Gastroesophageal sphincter (tissue), 3 donors: ENCODE measurements around the gene HSPBAP1.

Source experiments
- POLR2AphosphoS5 ChIP-seq: sonication (generic); formaldehyde crosslinking; IDR thresholded peaks from one replicate; pipeline ENCODE4 v1.6.1; 2017; ENCODE audit warnings: antibody characterized with exemption
- TF ChIP-seq, protein P1 (sequence below), 4 experiments: fragments of 200-600 bp in 2 of 4; fragments of 450-650 bp in 2 of 4; sonication (generic) in 1 of 4; IDR thresholded peaks; one replicate each; pipeline ENCODE4 v1.5.1; 2017 to 2019; ENCODE audit warnings: antibody characterized with exemption in 4 of 4, mild to moderate bottlenecking in 2 of 4, moderate library complexity in 2 of 4

DNA sequence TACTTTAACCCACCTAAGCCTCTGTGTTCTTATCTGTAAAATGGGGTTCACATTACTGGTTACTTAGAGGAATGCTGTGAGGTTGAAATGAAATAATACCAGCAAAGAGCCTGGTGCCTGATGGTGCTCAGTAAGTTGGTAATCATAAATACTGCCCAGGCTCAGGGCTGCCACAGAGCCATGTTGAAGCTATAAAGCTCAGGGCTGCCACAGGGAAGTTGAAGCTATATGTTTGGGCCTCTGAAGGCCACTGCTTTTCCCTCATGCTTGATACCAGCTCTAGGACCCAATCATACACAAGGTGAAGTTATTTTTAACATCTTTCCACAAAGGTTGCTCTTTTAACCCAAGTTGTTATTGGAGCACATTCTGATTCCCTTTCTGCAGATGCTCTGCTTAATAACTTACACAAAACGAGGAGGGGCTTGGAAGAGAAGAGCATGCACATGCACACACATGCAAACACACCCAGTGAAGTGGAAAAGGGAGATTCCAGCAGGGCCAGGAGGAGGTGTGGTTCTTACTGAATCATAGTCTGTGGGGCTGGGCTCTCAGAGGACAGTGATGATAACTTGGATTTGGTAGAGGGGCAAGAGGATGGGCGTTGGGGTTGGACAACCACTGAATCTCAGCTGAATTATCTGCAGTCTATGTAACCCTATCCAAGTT is 95.5 kb downstream of the HSPBAP1 start:
- TF ChIP-seq POLR2AphosphoS5: no peak
- TF ChIP-seq, protein P1, sequence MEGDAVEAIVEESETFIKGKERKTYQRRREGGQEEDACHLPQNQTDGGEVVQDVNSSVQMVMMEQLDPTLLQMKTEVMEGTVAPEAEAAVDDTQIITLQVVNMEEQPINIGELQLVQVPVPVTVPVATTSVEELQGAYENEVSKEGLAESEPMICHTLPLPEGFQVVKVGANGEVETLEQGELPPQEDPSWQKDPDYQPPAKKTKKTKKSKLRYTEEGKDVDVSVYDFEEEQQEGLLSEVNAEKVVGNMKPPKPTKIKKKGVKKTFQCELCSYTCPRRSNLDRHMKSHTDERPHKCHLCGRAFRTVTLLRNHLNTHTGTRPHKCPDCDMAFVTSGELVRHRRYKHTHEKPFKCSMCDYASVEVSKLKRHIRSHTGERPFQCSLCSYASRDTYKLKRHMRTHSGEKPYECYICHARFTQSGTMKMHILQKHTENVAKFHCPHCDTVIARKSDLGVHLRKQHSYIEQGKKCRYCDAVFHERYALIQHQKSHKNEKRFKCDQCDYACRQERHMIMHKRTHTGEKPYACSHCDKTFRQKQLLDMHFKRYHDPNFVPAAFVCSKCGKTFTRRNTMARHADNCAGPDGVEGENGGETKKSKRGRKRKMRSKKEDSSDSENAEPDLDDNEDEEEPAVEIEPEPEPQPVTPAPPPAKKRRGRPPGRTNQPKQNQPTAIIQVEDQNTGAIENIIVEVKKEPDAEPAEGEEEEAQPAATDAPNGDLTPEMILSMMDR (IDR thresholded peaks at IDR 0.05): no peak
